Activated T-cell treated with anti-CD3 and anti-CD28 coated beads for 1 hour (primary cell): ENCODE results near the gene PHYKPL.

Source experiments
- DNase-seq: peaks from one replicate; pipeline ENCODE4 v3.0.0-alpha.2; 2020; ENCODE audit warnings: low read depth

The PHYKPL gene

GRCh38 chr5:178223196-178223773, 9.3 kb downstream of the PHYKPL start:
- no peak for DNase-seq

- no peak for DNase-seq
Observed at GRCh38 chr5:178222292-178222691, 10.3 kb downstream of the PHYKPL start.

GRCh38 chr5:178221853-178222252, 10.7 kb downstream of the PHYKPL start:
- no peak for DNase-seq

GRCh38 chr5:178221282-178221681, 11.3 kb downstream of the PHYKPL start:
- no peak for DNase-seq

- DNase-seq: no peak
Observed at GRCh38 chr5:178218827-178219226, 13.8 kb downstream of the PHYKPL start.

- DNase-seq: no peak
Observed at GRCh38 chr5:178218237-178218776, 14.3 kb downstream of the PHYKPL start.

- no peak for DNase-seq
Observed at GRCh38 chr5:178216779-178217178, 15.8 kb downstream of the PHYKPL start.

GRCh38 chr5:178216088-178216534, 16.5 kb downstream of the PHYKPL start:
- no peak for DNase-seq

GRCh38 chr5:178215280-178216002, 17.2 kb downstream of the PHYKPL start:
- DNase-seq: no peak

- no peak for DNase-seq
Observed at GRCh38 chr5:178214160-178214803, 18.3 kb downstream of the PHYKPL start.

GRCh38 chr5:178213748-178214151, 18.9 kb downstream of the PHYKPL start:
- DNase-seq: no peak

- no peak for DNase-seq
Observed at GRCh38 chr5:178213003-178213461, 19.6 kb downstream of the PHYKPL start.

GRCh38 chr5:178212241-178213002, 20.2 kb downstream of the PHYKPL start:
- no peak for DNase-seq

GRCh38 chr5:178211095-178212048, 21.2 kb downstream of the PHYKPL start:
- DNase-seq: no peak

GRCh38 chr5:178210686-178211085, 21.9 kb downstream of the PHYKPL start:
- no peak for DNase-seq

- no peak for DNase-seq
Observed at GRCh38 chr5:178210073-178210535, 22.5 kb downstream of the PHYKPL start.

- no peak for DNase-seq
Observed at GRCh38 chr5:178209334-178210072, 23.1 kb downstream of the PHYKPL start.

GRCh38 chr5:178208540-178209227, 23.9 kb downstream of the PHYKPL start:
- no peak for DNase-seq

- no peak for DNase-seq
Observed at GRCh38 chr5:178207917-178208280, 24.7 kb downstream of the PHYKPL start.
